Mesenchymal stem cell (in vitro differentiated cells and primary cell): ENCODE measurements around the gene RARB.

Source experiments
- DNase-seq: peaks from one replicate; pipeline ENCODE4 v3.0.0-alpha.2; 2013
- H2AFZ ChIP-seq: one replicate; pipeline ENCODE4 v1.6.1; 2013; ENCODE audit warnings: low read depth, mild to moderate bottlenecking, control low read depth, inconsistent platforms, low read length, moderate library complexity
- H2AK5ac ChIP-seq: 2 replicates; pipeline ENCODE4 v1.6.1; 2013; ENCODE audit warnings: low read length, moderate library complexity, mild to moderate bottlenecking, inconsistent platforms; ENCODE audit not compliant: severe bottlenecking
- H2BK120ac ChIP-seq: one replicate; pipeline ENCODE4 v1.6.1; 2013; ENCODE audit warnings: low read depth, mild to moderate bottlenecking, inconsistent platforms, low read length, moderate library complexity
- H2BK12ac ChIP-seq, 2 experiments: one replicate each; pipeline ENCODE4 v1.6.1; 2013; ENCODE audit warnings: inconsistent platforms in 2 of 2, low read length in 2 of 2, mild to moderate bottlenecking in 2 of 2, moderate library complexity in 2 of 2, control low read depth in 1 of 2
- H2BK15ac ChIP-seq: one replicate; pipeline ENCODE4 v1.6.1; 2013; ENCODE audit warnings: mild to moderate bottlenecking, low read depth, inconsistent platforms; ENCODE audit not compliant: poor library complexity, severe bottlenecking
- H2BK5ac ChIP-seq: 2 replicates; pipeline ENCODE4 v1.6.1; 2013; ENCODE audit warnings: low read depth, mild to moderate bottlenecking, low read length, control low read depth, inconsistent platforms; ENCODE audit not compliant: poor library complexity, severe bottlenecking
- H3K14ac ChIP-seq, 2 experiments: one replicate each; pipeline ENCODE4 v1.6.1; 2013; ENCODE audit warnings: inconsistent platforms in 2 of 2, low read length in 2 of 2, control low read depth in 1 of 2, mild to moderate bottlenecking in 1 of 2, moderate library complexity in 1 of 2
- H3K18ac ChIP-seq, 2 experiments: one replicate each; pipeline ENCODE4 v1.6.1; 2013; ENCODE audit warnings: inconsistent platforms in 2 of 2, low read length in 2 of 2, control low read depth in 1 of 2, low read depth in 1 of 2, mild to moderate bottlenecking in 1 of 2
- H3K23ac ChIP-seq, 2 experiments: one replicate each; pipeline ENCODE4 v1.6.1; 2013; ENCODE audit warnings: inconsistent platforms in 2 of 2, low read length in 2 of 2, mild to moderate bottlenecking in 2 of 2, moderate library complexity in 2 of 2, control low read depth in 1 of 2
- H3K27ac ChIP-seq: 2 replicates; pipeline ENCODE4 v1.5.1; 2013; ENCODE audit warnings: mild to moderate bottlenecking, moderate library complexity, low read length, control low read depth, inconsistent platforms; ENCODE audit not compliant: poor library complexity, severe bottlenecking
- H3K27me3 ChIP-seq, 2 experiments: 2 replicates each; pipeline versions ENCODE4 v1.6.1 to v1.7.0; 2013; ENCODE audit warnings: low read length in 2 of 2, mild to moderate bottlenecking in 2 of 2, moderate library complexity in 2 of 2, control low read depth in 1 of 2, inconsistent platforms in 1 of 2; ENCODE audit not compliant: control insufficient read depth in 1 of 2, insufficient read depth in 1 of 2
- H3K36me3 ChIP-seq, 2 experiments: 2 replicates each; pipeline versions ENCODE4 v1.6.1 to v1.7.0; 2013; ENCODE audit warnings: low read length in 2 of 2, control low read depth in 1 of 2, inconsistent platforms in 1 of 2, low read depth in 1 of 2, mild to moderate bottlenecking in 1 of 2; ENCODE audit not compliant: insufficient read depth in 2 of 2, control insufficient read depth in 1 of 2
- H3K4ac ChIP-seq, 2 experiments: one replicate each; pipeline ENCODE4 v1.6.1; 2013; ENCODE audit warnings: inconsistent platforms in 2 of 2, low read length in 2 of 2, mild to moderate bottlenecking in 2 of 2, moderate library complexity in 2 of 2, control low read depth in 1 of 2, low read depth in 1 of 2
- H3K4me1 ChIP-seq: 2 replicates; pipeline ENCODE4 v1.6.1; 2013; ENCODE audit warnings: low read depth, low read length, control low read depth; ENCODE audit not compliant: control insufficient read depth, insufficient read depth
- H3K4me2 ChIP-seq: 2 replicates; pipeline ENCODE4 v1.6.1; 2013; ENCODE audit warnings: low read length, mild to moderate bottlenecking, inconsistent platforms; ENCODE audit not compliant: poor library complexity, severe bottlenecking
- H3K4me3 ChIP-seq, 2 experiments: 2 replicates each; pipeline versions ENCODE4 v1.5.1 to v1.7.0; 2013; ENCODE audit warnings: low read length in 2 of 2, mild to moderate bottlenecking in 2 of 2, control low read depth in 1 of 2, low read depth in 1 of 2; ENCODE audit not compliant: insufficient read depth in 1 of 2
- H3K79me1 ChIP-seq: replicated peaks from 2 replicates; pipeline ENCODE4 v1.6.1; 2013; ENCODE audit warnings: mild to moderate bottlenecking, control low read depth, low read length, inconsistent platforms; ENCODE audit not compliant: poor library complexity, severe bottlenecking
- H3K9ac ChIP-seq: 2 replicates; pipeline ENCODE4 v1.7.0; 2013; ENCODE audit warnings: mild to moderate bottlenecking, low read length, moderate library complexity
- H3K9me3 ChIP-seq: 2 replicates; pipeline ENCODE4 v1.7.0; 2013; ENCODE audit warnings: mild to moderate bottlenecking, low read length; ENCODE audit not compliant: control insufficient read depth
- H4K8ac ChIP-seq: one replicate; pipeline ENCODE4 v1.6.1; 2013; ENCODE audit warnings: inconsistent platforms, mild to moderate bottlenecking, low read length, moderate library complexity
- H4K91ac ChIP-seq: one replicate; pipeline ENCODE4 v1.6.1; 2013; ENCODE audit warnings: mild to moderate bottlenecking, low read length, inconsistent platforms
- WGBS: methylation state at CpG from one replicate; pipeline ENCODE4 v1.1.7; 2013; ENCODE audit warnings: mixed read lengths; 5-methylcytosine and 5-hydroxymethylcytosine counted together

RARB gene

DNA sequence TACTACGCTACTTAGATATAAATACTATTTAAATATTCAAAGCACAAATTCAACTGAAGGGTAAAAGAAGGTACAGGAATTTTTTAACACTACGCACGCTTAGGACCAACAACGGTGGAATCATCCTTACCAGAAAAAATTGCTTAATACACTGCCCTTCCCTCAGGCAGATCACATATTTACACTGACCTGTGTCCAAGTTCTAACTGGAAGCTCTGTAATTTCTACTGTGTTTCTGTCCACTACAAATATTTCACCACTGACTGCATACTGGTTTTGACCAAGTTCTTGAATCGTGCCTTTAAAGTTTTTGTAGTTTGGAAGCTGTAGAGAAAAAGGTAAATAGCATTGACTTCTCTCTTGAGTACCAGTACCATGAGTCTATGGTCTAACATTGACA lies 192.4 kb downstream of the RARB start:
- Histone ChIP-seq H2AK5ac (no peak overlapping the region), H4K91ac (no peak overlapping the region), H2BK15ac (no peak overlapping the region), H2BK12ac (no peak overlapping the region), H3K23ac (no peak overlapping the region), H3K27ac (no peak overlapping the region), H4K8ac (no peak overlapping the region), H3K4me2 (no peak overlapping the region), H3K27me3 (no peaks in the 10 kb centered on the region), H3K4me1 (no peaks in the 10 kb centered on the region), H2BK120ac (no peak overlapping the region), H3K4me3 (no peak overlapping the region), H3K18ac (no peak overlapping the region), H3K14ac (no peak overlapping the region), H3K79me1 (peaks cover 2% of the 10 kb centered on the region), H3K36me3 (peaks cover 11 to 89% of the 10 kb centered on the region in 2 experiments), H3K9me3 (no peaks in the 10 kb centered on the region), H3K9ac (no peak overlapping the region), H2BK5ac (no peak overlapping the region), H2AFZ (no peak overlapping the region), H3K4ac (no peak overlapping the region)
- 97% methylated on average over 4 of the region's 5 CpGs for WGBS
- no peak for DNase-seq

GRCh38 chr3:25621087-25621486 lies 193.0 kb downstream of the RARB start:
- Histone ChIP-seq H2BK15ac (no peak overlapping the region), H3K4me1 (no peaks in the 10 kb centered on the region), H2AFZ (no peak overlapping the region), H2BK5ac (no peak overlapping the region), H2AK5ac (no peak overlapping the region), H3K27ac (no peak overlapping the region), H3K18ac (no peak overlapping the region), H2BK120ac (no peak overlapping the region), H3K9me3 (no peaks in the 10 kb centered on the region), H3K79me1 (peaks cover 2% of the 10 kb centered on the region), H4K8ac (no peak overlapping the region), H3K4ac (no peak overlapping the region), H4K91ac (no peak overlapping the region), H3K36me3 (peaks cover 11 to 90% of the 10 kb centered on the region in 2 experiments), H3K4me2 (no peak overlapping the region), H3K23ac (no peak overlapping the region), H3K14ac (no peak overlapping the region), H3K9ac (no peak overlapping the region), H2BK12ac (no peak overlapping the region), H3K4me3 (no peak overlapping the region), H3K27me3 (no peaks in the 10 kb centered on the region)
- no peak for DNase-seq
- WGBS, result 100% methylated on average over 2 of the region's 2 CpGs

- H4K8ac ChIP-seq, result no peak overlapping the region
- H3K9ac ChIP-seq, result no peak overlapping the region
- H3K14ac ChIP-seq, result no peak overlapping the region
- H3K9me3 ChIP-seq, result no peaks in the 10 kb centered on the region
- no peak overlapping the region for H2BK120ac ChIP-seq
- no peak overlapping the region for H2BK12ac ChIP-seq
- no peak overlapping the region for H2AK5ac ChIP-seq
- H3K36me3 ChIP-seq, result peaks cover 6 to 97% of the 10 kb centered on the region in 2 experiments
- no peak overlapping the region for H2AFZ ChIP-seq
- no peak overlapping the region for H2BK5ac ChIP-seq
- DNase-seq, result no peak
- no peak overlapping the region for H3K4me2 ChIP-seq
- H3K4ac ChIP-seq, result no peak overlapping the region
- H3K23ac ChIP-seq, result no peak overlapping the region
- WGBS, result 100% methylated on average over 1 of the region's 1 CpG
- no peaks in the 10 kb centered on the region for H3K27me3 ChIP-seq
- no peak overlapping the region for H2BK15ac ChIP-seq
- H3K18ac ChIP-seq, result no peak overlapping the region
- no peaks in the 10 kb centered on the region for H3K4me1 ChIP-seq
- H3K4me3 ChIP-seq, result no peak overlapping the region
- peaks cover 17% of the 10 kb centered on the region for H3K79me1 ChIP-seq
- no peak overlapping the region for H4K91ac ChIP-seq
- H3K27ac ChIP-seq, result no peak overlapping the region
These were observed 203.9 kb downstream of the RARB start for GRCh38 chr3:25631989-25632388.

- Histone ChIP-seq H2BK12ac (no peak overlapping the region), H3K23ac (no peak overlapping the region), H3K36me3 (peaks cover 0 to 91% of the 10 kb centered on the region in 2 experiments), H2AFZ (no peak overlapping the region), H2BK15ac (no peak overlapping the region), H2BK5ac (no peak overlapping the region), H3K9ac (no peak overlapping the region), H2BK120ac (no peak overlapping the region), H3K4ac (no peak overlapping the region), H3K14ac (no peak overlapping the region), H2AK5ac (no peak overlapping the region), H4K91ac (no peak overlapping the region), H3K18ac (no peak overlapping the region), H3K27ac (no peak overlapping the region), H3K79me1 (peaks cover 14% of the 10 kb centered on the region), H3K27me3 (no peaks in the 10 kb centered on the region), H3K4me1 (no peaks in the 10 kb centered on the region), H3K9me3 (no peaks in the 10 kb centered on the region), H3K4me3 (no peak overlapping the region), H3K4me2 (no peak overlapping the region), H4K8ac (no peak overlapping the region)
- WGBS, result 94% methylated on average over 2 of the region's 3 CpGs
- DNase-seq, result no peak
These were observed 205.9 kb downstream of the RARB start for GRCh38 chr3:25633919-25634318.
